ENCODE results near the gene STAM2. TPM values are rescaled to one million over a fixed set of nuclear protein-coding genes. Genes with fewer than 3 reads are reported as not detected.

The STAM2 gene
- total RNA-seq, 1 donor from 2014 or later, result 16.0 TPM

- no peaks in the 10 kb centered on the region for H3K36me3 Mint-ChIP-seq (ENCODE audit: low read depth)
- no peak for DNase-seq (ENCODE audit: low read depth, low spot score)
- no peak overlapping the region for H3K4me3 Mint-ChIP-seq
- no peaks in the 10 kb centered on the region for H3K4me1 Mint-ChIP-seq
- no peaks in the 10 kb centered on the region for H3K27me3 Mint-ChIP-seq (ENCODE audit: low read depth)
- peak overlapping the region; percentile 2 for H3K27ac Mint-ChIP-seq (ENCODE audit: unreplicated experiment)
- no peak for TF ChIP-seq CTCF (conservative IDR thresholded peaks at IDR 0.05)
- peaks cover 3% of the 10 kb centered on the region for H3K9me3 Mint-ChIP-seq
Observed at GRCh38 chr2:152072011-152072410, 103.6 kb downstream of the STAM2 start.

GRCh38 chr2:152071518-152071917, 104.0 kb downstream of the STAM2 start:
- DNase-seq (ENCODE audit: low read depth, low spot score), result no peak
- peaks cover 3% of the 10 kb centered on the region for H3K9me3 Mint-ChIP-seq
- no peaks in the 10 kb centered on the region for H3K36me3 Mint-ChIP-seq (ENCODE audit: low read depth)
- H3K27me3 Mint-ChIP-seq (ENCODE audit: low read depth), result no peaks in the 10 kb centered on the region
- no peak overlapping the region for H3K4me3 Mint-ChIP-seq
- H3K27ac Mint-ChIP-seq (ENCODE audit: unreplicated experiment), result no peak overlapping the region
- TF ChIP-seq CTCF (conservative IDR thresholded peaks at IDR 0.05), result no peak
- no peaks in the 10 kb centered on the region for H3K4me1 Mint-ChIP-seq

GRCh38 chr2:152071092-152071491, 104.5 kb downstream of the STAM2 start:
- TF ChIP-seq CTCF (conservative IDR thresholded peaks at IDR 0.05), result no peak
- Mint-ChIP-seq H3K27ac (ENCODE audit: unreplicated experiment) (no peak overlapping the region), H3K27me3 (ENCODE audit: low read depth) (peaks cover 1% of the 10 kb centered on the region), H3K9me3 (peaks cover 3% of the 10 kb centered on the region), H3K4me3 (no peak overlapping the region), H3K4me1 (no peaks in the 10 kb centered on the region), H3K36me3 (ENCODE audit: low read depth) (no peaks in the 10 kb centered on the region)
- no peak for DNase-seq (ENCODE audit: low read depth, low spot score)

GRCh38 chr2:152068226-152068625, 107.3 kb downstream of the STAM2 start:
- Mint-ChIP-seq H3K27ac (ENCODE audit: unreplicated experiment) (no peak overlapping the region), H3K4me1 (no peaks in the 10 kb centered on the region)

GRCh38 chr2:152067823-152068222, 107.7 kb downstream of the STAM2 start:
- no peak overlapping the region for H3K27ac Mint-ChIP-seq (ENCODE audit: unreplicated experiment)
- H3K4me3 Mint-ChIP-seq, result no peak overlapping the region
- H3K27me3 Mint-ChIP-seq (ENCODE audit: low read depth), result peaks cover 4% of the 10 kb centered on the region
- no peaks in the 10 kb centered on the region for H3K4me1 Mint-ChIP-seq
- no peaks in the 10 kb centered on the region for H3K9me3 Mint-ChIP-seq
- TF ChIP-seq CTCF (conservative IDR thresholded peaks at IDR 0.05), result no peak
- no peaks in the 10 kb centered on the region for H3K36me3 Mint-ChIP-seq (ENCODE audit: low read depth)
- no peak for DNase-seq (ENCODE audit: low read depth, low spot score)

More at GRCh38 chr2:152068226-152068625, 107.3 kb downstream of the STAM2 start:
- no peak for TF ChIP-seq CTCF (conservative IDR thresholded peaks at IDR 0.05)
- Mint-ChIP-seq H3K27me3 (ENCODE audit: low read depth) (peaks cover 3% of the 10 kb centered on the region), H3K4me3 (no peak overlapping the region), H3K36me3 (ENCODE audit: low read depth) (no peaks in the 10 kb centered on the region), H3K9me3 (no peaks in the 10 kb centered on the region)
- no peak for DNase-seq (ENCODE audit: low read depth, low spot score)

Other genes with a start within 250 kb of the STAM2 start
- 6.0 and 6.9 TPM in 2 replicates for gene CACNB4, start 76.7 kb downstream of the STAM2 start, total RNA-seq
- 54.9 and 55.3 TPM in 2 replicates for gene FMNL2, start 159.4 kb upstream of the STAM2 start, total RNA-seq

Measured in neural crest cell (in vitro differentiated cells).